IMR-90 (cell line): ENCODE results near the gene RNF125.

Source experiments
- BHLHE40 ChIP-seq: fragments of 150-350 bp; IDR thresholded peaks from 2 replicates; pipeline ENCODE4 v1.6.1; 2016; ENCODE audit warnings: mild to moderate bottlenecking, low read depth, low read length
- CEBPB ChIP-seq: IDR thresholded peaks from 2 replicates; pipeline ENCODE4 v1.6.1; 2012; ENCODE audit warnings: low read depth, low read length, improper control_type of control experiment
- MAZ ChIP-seq: IDR thresholded peaks from 2 replicates; pipeline ENCODE4 v1.6.1; 2012; ENCODE audit warnings: low read depth, mild to moderate bottlenecking, low read length, improper control_type of control experiment, moderate library complexity, borderline replicate concordance
- NFE2L2 ChIP-seq: fragments of 150-350 bp; IDR thresholded peaks from 2 replicates; pipeline ENCODE4 v1.6.1; 2016; ENCODE audit warnings: low read depth, mild to moderate bottlenecking, low read length
- POLR2A ChIP-seq: IDR thresholded peaks from 2 replicates; pipeline ENCODE4 v1.6.1; 2012; ENCODE audit warnings: mild to moderate bottlenecking, low read depth, low read length
- RAD21 ChIP-seq: IDR thresholded peaks from 2 replicates; pipeline ENCODE4 v1.6.1; 2012; ENCODE audit warnings: low read length, improper control_type of control experiment
- RCOR1 ChIP-seq: IDR thresholded peaks from 2 replicates; pipeline ENCODE4 v1.6.1; 2012; ENCODE audit warnings: mild to moderate bottlenecking, low read length, improper control_type of control experiment; ENCODE audit not compliant: insufficient replicate concordance
- SMC3 ChIP-seq: fragments of 150-350 bp; IDR thresholded peaks from 2 replicates; pipeline ENCODE4 v1.6.1; 2016; ENCODE audit warnings: low read depth, mild to moderate bottlenecking, antibody characterized with exemption, low read length, moderate library complexity
- TF ChIP-seq, protein P1 (sequence below): fragments of 150-350 bp; IDR thresholded peaks from 2 replicates; pipeline ENCODE4 v1.6.1; 2017; ENCODE audit warnings: mild to moderate bottlenecking, antibody characterized with exemption, low read length, low read depth
- TF ChIP-seq, protein P2 (sequence below): conservative IDR thresholded peaks from 2 replicates; pipeline ENCODE4 v1.5.1; 2012; ENCODE audit warnings: mild to moderate bottlenecking, low read depth, low read length, improper control_type of control experiment

DNA sequence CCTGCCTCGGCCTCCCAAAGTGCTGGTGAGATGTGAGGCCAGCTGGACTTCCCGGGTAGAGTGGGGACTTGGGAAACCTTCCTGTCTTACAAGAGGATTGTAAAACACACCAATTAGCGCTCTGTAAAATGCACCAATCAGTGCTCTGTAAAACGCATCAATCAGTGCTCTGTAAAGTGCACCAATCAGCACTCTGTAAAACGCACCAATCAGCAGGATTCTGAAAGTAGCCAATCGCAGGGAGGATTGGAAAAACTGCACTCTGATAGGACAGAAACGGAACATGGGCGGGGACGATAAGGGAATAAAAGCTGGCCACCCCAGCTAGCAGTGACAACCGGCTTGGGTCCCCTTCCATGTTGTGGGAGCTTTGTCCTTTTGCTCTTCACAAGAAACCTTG, 19.0 kb downstream of the RNF125 start:
- TF ChIP-seq RCOR1 (no peak), MAZ (no peak), RAD21 (no peak), NFE2L2 (no peak), CEBPB (no peak), POLR2A (no peak), SMC3 (no peak), BHLHE40 (no peak)
- TF ChIP-seq, protein P1, sequence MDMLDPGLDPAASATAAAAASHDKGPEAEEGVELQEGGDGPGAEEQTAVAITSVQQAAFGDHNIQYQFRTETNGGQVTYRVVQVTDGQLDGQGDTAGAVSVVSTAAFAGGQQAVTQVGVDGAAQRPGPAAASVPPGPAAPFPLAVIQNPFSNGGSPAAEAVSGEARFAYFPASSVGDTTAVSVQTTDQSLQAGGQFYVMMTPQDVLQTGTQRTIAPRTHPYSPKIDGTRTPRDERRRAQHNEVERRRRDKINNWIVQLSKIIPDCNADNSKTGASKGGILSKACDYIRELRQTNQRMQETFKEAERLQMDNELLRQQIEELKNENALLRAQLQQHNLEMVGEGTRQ, result no peak
- TF ChIP-seq, protein P2, sequence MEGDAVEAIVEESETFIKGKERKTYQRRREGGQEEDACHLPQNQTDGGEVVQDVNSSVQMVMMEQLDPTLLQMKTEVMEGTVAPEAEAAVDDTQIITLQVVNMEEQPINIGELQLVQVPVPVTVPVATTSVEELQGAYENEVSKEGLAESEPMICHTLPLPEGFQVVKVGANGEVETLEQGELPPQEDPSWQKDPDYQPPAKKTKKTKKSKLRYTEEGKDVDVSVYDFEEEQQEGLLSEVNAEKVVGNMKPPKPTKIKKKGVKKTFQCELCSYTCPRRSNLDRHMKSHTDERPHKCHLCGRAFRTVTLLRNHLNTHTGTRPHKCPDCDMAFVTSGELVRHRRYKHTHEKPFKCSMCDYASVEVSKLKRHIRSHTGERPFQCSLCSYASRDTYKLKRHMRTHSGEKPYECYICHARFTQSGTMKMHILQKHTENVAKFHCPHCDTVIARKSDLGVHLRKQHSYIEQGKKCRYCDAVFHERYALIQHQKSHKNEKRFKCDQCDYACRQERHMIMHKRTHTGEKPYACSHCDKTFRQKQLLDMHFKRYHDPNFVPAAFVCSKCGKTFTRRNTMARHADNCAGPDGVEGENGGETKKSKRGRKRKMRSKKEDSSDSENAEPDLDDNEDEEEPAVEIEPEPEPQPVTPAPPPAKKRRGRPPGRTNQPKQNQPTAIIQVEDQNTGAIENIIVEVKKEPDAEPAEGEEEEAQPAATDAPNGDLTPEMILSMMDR, result no peak
